Stomach smooth muscle (tissue), 2 donors: ENCODE measurements around the gene PRKCSH.
"Not testable (repeated sequence)": the region's sequence is repeated elsewhere in the genome, so short reads cannot be mapped to it uniquely, and the experiment has no call there.

Source experiments
- H3K27ac ChIP-seq: one replicate; pipeline ENCODE4 v1.7.0; 2013; ENCODE audit warnings: mild to moderate bottlenecking, low read length, inconsistent platforms
- H3K27me3 ChIP-seq, 2 donors: one replicate each; pipeline ENCODE4 v1.7.0; 2013; ENCODE audit warnings: low read length in 2 of 2; ENCODE audit not compliant: insufficient read depth in 2 of 2, control insufficient read depth in 1 of 2
- H3K36me3 ChIP-seq, 2 donors: one replicate each; pipeline ENCODE4 v1.7.0; 2013; ENCODE audit warnings: low read length in 2 of 2; ENCODE audit not compliant: control insufficient read depth in 2 of 2, insufficient read depth in 2 of 2
- H3K4me1 ChIP-seq: one replicate; pipeline ENCODE4 v1.7.0; 2013; ENCODE audit warnings: low read length; ENCODE audit not compliant: control insufficient read depth, insufficient read depth
- H3K4me3 ChIP-seq, 2 donors: one replicate each; pipeline ENCODE4 v1.7.0; 2013; ENCODE audit warnings: low read length in 2 of 2
- H3K9ac ChIP-seq, 2 donors: one replicate each; pipeline ENCODE4 v1.7.0; 2013; ENCODE audit warnings: low read length in 2 of 2, mild to moderate bottlenecking in 1 of 2
- H3K9me3 ChIP-seq, 2 donors: one replicate each; pipeline ENCODE4 v1.7.0; 2013; ENCODE audit warnings: low read length in 2 of 2; ENCODE audit not compliant: control insufficient read depth in 2 of 2
- donor health status: healthy.
- donor health status: Pancreatic carcinoma.

PRKCSH gene

DNA sequence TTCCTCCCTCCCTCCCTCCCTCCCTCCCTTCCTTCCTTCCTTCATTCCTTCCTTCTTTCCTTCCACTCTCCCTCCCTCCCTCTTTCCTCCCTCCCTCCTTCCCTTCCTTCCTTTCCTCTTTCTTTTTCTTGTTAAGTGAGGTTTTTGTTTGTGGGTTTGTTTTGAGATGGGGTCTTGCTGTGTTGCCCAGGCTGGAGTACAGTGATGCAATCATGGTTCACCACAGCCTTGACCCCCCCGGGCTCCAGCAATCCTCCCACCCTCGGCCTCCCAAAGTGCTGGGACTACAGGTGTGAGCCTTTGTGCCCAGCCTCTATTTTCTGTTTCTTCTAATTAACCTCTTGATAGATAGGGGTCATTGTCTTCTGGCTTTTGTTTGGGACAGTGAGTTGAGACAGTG lies 26.0 kb downstream of the PRKCSH start:
- H3K27ac ChIP-seq: no peak overlapping the region
- no peaks in the 10 kb centered on the region for H3K9me3 ChIP-seq
- no peak overlapping the region for H3K4me3 ChIP-seq
- no peaks in the 10 kb centered on the region for H3K4me1 ChIP-seq
- H3K27me3 ChIP-seq: peaks cover 5 to 14% of the 10 kb centered on the region in 2 donors
- no peak overlapping the region for H3K9ac ChIP-seq
- no peaks in the 10 kb centered on the region for H3K36me3 ChIP-seq

DNA sequence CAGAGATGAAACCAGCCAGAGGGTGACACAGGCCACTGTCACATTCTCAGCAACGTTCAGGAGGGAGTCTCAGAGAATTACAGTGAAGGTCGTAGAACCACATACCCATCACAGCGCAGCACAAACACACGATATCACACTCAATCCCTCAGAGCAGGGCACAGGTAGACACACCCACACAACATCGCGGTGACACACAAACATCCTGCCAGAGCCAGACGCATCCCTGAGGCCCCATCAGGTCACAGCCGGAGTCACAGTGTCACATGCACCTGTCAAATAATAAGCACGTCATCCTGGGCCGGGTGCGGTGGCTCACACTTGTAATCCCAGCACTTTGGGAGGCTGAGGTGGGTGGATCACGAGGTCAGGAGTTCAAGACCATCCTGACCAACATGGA lies 28.0 kb downstream of the PRKCSH start:
- Histone ChIP-seq H3K4me1 (no peaks in the 10 kb centered on the region), H3K27me3 (peaks cover 5 to 12% of the 10 kb centered on the region in 2 donors), H3K36me3 (no peaks in the 10 kb centered on the region), H3K27ac (no peak overlapping the region), H3K4me3 (no peak overlapping the region), H3K9ac (no peak overlapping the region), H3K9me3 (no peaks in the 10 kb centered on the region)

DNA sequence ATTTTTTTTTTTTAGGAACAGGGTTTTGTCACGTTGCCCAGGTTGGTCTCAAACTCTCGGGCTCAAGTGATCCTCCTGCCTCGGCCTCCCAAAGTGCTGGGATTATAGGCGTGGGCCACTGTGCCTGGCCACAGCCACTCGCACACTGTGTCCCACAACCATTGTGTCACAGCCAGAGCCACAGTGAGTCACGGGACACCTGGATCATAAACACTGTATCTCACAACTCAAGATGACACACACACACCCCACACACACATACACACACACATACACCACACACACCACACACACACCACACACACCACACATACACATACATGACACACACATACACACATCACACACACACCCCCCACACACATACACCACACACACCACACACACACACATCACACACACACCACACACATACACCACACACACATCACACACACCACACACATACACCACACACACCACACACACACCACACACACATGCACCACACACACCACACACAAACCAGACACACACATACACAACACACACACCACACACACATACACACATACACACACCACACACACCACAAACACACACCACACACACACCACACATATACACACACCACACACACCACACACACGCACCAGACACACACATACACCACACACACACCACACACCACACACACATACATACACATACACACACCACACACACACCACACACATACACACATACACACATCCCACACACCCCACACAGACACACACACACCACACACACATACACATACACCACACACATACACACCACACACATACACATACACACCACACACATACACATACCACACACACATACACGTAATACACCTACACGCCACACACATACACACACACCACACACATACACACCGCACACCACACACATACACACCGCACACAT lies 29.2 kb downstream of the PRKCSH start:
- H3K27ac ChIP-seq: no peak overlapping the region
- no peak overlapping the region for H3K9ac ChIP-seq
- H3K9me3 ChIP-seq: no peaks in the 10 kb centered on the region
- H3K4me3 ChIP-seq: no peak overlapping the region
- H3K4me1 ChIP-seq: no peaks in the 10 kb centered on the region
- H3K36me3 ChIP-seq: no peaks in the 10 kb centered on the region
- peaks cover 5 to 11% of the 10 kb centered on the region in 2 donors for H3K27me3 ChIP-seq

DNA sequence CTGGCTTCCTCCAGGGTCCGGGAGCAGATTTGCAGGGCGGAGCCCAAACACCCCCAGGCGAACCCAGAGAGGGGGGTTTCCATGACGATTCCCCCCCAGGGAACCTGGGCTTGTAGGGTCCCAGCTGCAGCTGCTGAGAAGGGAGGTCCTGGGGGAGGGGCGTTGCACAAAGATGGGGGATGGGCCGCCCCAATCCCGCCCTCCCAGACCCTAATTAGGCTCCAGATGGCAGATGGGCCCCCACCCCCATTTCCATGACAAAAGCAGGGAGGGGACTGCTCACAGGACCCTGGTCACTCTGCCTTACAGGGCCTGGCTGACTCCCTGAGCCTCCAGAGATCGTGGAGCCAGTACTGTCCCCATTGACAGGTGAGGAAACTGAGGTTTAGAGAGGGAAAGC lies 30.2 kb downstream of the PRKCSH start:
- Histone ChIP-seq H3K27me3 (peaks cover 0 to 6% of the 10 kb centered on the region in 2 donors), H3K27ac (no peak overlapping the region), H3K4me1 (no peaks in the 10 kb centered on the region), H3K9ac (no peak overlapping the region), H3K4me3 (no peak overlapping the region), H3K36me3 (no peaks in the 10 kb centered on the region), H3K9me3 (no peaks in the 10 kb centered on the region)

DNA sequence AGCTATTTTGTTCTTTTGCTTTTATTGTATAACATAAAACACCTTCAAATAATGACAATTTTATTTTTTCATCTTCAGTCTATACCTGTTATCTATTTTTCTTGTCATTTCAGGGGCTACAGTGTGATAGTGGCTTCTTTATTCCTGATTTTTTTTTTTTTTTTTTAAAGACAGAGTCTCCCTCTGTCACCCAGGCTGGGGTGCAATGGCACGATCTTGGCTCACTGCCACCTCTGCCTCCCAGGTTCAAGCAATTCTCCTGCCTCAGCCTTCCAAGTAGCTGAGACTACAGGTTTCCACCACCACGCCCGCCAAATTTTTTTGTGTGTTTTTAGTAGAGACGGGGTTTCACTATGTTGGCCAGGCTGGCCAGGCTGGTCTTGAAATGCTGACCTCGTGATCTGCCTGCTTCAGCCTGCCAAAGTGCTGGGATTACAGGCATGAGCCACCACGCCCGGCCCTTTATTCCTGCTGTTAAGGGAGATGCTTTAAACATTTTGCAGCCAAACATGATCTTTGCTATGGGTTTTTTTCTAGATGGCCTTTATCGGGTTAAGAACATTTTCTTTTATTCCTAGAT lies 32.9 kb downstream of the PRKCSH start:
- not testable (repeated sequence) for H3K27ac ChIP-seq, H3K4me1 ChIP-seq, H3K36me3 ChIP-seq

DNA sequence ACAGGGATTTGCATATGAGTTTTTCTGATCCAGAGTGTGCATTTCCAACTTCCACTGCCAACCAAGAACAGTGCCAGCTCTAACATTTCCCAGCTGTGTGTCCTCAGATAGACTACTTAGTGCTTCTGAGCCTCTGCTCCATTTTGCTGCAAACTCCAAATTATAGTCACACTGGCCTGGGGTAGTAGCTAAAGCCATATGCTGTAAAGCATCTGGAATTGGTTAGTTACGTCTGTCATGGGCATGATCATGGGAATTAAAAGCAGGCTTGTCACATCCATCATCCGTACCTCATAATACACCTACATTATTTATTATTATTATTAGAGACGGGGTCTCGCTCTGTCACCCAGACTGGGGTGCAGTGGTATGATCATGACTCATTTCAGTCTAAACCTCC lies 38.3 kb downstream of the PRKCSH start:
- H3K9ac ChIP-seq: no peak overlapping the region
- H3K4me1 ChIP-seq: no peaks in the 10 kb centered on the region
- peaks cover 0 to 2% of the 10 kb centered on the region in 2 donors for H3K27me3 ChIP-seq
- no peak overlapping the region for H3K27ac ChIP-seq
- H3K9me3 ChIP-seq: no peaks in the 10 kb centered on the region
- no peak overlapping the region for H3K4me3 ChIP-seq
- H3K36me3 ChIP-seq: no peaks in the 10 kb centered on the region

More for the DNA sequence above, 32.9 kb downstream of the PRKCSH start:
- not testable (repeated sequence) for H3K9ac ChIP-seq, H3K27me3 ChIP-seq, H3K9me3 ChIP-seq, H3K4me3 ChIP-seq

DNA sequence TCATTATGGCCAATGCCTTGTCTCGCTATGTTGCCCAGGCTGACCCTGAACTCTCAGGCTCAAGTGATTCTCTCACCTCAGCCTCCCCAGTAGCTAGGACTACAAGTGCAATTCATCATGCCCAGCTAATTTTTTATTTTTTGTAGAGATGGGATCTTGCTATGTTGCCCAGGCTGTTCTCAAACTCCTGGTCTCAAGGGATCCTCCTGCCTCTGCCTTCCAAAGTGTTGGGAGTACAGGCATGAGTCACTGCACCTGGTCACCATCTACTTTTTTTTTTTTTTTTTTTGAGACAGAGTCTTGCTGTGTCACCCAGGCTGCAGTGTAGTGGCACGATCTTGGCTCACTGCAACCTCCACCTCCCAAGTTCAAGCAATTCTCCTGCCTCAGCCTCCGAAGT lies 39.9 kb downstream of the PRKCSH start:
- H3K36me3 ChIP-seq, H3K4me1 ChIP-seq, H3K4me3 ChIP-seq, H3K9me3 ChIP-seq, H3K27ac ChIP-seq, H3K9ac ChIP-seq: not testable (repeated sequence)
- peaks cover 2 to 11% of the 10 kb centered on the region in 2 donors for H3K27me3 ChIP-seq

DNA sequence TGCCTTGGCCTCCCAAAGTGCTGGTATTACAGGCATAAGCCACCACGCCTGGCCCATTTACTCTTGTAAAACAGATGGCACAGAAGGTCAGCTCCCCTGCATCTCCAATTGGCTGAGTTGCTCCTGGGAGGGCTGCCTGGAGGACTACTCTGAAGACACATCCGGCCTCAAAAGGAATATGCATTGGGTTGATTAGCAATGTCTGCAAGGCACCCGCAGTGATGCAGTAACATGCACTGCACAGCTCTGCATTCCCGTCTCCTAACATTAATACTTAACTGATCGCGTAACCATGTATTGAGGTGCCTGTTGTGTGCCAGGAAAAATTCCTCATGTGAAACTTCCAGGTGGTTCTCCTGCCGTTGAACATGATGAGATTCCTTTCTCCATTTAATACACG lies 40.4 kb downstream of the PRKCSH start:
- no peak overlapping the region for H3K4me3 ChIP-seq
- peaks cover 10% of the 10 kb centered on the region for H3K4me1 ChIP-seq
- no peaks in the 10 kb centered on the region for H3K36me3 ChIP-seq
- H3K9me3 ChIP-seq: no peaks in the 10 kb centered on the region
- no peak overlapping the region for H3K27ac ChIP-seq
- no peak overlapping the region for H3K9ac ChIP-seq
- H3K27me3 ChIP-seq: peaks cover 2 to 16% of the 10 kb centered on the region in 2 donors

DNA sequence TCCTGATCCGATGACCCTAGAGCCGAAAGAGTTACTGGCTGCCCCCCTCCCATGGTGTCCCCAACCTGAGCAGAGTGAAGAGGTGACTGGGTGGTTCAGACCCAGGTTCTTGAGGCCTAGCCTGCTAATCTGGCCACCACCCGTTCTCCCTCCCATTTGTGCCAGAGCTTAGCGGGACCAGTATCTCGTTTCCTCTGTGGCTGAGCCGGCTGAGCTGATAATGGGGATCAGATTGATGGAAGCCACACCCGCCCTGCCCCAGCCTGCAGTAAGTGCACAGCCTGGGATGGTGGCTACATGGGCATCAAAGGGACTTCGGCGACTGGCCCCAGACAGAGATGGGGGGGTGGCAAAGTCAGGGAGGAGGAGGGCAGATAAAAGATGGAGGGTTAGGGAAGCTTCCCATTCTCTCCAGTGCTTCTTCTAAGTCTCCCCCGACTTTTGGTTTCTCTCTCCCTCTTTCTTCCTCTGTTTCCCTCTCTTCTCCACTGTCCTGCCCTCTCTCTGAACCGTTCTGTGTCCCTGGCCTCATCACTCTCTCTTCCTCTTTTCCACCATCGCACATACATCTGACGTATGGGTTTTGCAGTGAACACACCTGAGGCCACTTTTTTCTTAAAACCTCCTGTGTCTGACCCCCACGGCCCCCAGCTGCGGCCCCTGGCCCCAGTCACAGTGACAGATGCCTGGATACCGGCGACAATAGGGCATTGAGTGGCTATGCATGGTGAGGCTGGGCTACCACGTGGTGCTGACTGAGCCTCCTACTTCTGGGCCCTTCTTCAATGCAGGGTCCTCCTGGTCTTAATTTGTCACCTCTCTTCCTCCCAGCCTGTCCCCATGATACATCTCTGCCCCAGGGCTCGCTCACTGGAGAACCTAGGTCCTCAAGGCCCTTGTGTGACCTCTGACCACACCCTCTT lies 43.0 kb downstream of the PRKCSH start:
- Histone ChIP-seq H3K4me1 (peaks cover 25% of the 10 kb centered on the region), H3K27me3 (peaks cover 21 to 42% of the 10 kb centered on the region in 2 donors), H3K36me3 (no peaks in the 10 kb centered on the region), H3K4me3 (no peak overlapping the region), H3K9ac (no peak overlapping the region), H3K27ac (no peak overlapping the region), H3K9me3 (no peaks in the 10 kb centered on the region)

DNA sequence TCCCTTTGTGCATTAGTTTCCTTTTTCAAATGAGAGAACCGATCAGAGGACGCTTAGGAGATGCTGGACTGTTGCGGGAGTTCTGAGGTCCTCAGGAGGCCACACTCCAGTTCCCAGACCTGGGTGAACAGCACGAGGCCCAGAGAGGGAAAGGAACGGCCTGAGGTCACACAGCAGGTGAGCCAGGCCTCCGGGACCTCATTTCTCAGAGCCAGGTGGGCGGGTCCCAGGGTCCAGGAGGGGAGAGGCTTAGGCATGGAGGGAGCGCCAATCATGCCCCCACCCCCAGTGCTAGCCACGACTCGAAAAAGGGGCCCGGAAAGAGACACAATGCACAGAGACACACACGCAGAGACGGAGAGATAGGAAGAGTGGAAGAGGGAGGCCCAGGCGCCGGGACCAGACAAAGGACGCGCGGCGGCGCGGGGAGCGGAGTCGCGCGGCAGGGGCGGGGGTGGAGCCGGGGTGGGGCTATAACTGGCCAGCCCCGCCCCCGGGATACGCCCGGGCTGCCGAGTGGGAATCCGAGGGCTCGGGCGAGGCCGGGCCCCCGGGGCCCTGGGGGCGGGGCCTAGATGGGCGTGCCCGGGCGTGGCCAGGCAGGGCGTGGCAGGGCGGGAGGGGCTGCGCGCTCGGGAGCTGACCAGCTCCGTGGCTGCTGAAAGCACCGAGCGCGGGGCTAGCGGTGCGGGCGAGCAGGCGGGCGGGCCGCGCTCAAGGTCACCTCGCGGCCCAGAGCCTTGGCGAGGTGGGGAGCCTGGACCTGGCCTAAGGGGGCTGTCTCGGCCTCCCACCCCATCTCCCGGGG lies 43.9 kb downstream of the PRKCSH start:
- Histone ChIP-seq H3K9ac (no peak overlapping the region), H3K9me3 (no peaks in the 10 kb centered on the region), H3K4me1 (peaks cover 25% of the 10 kb centered on the region), H3K27me3 (peaks cover 25 to 50% of the 10 kb centered on the region in 2 donors), H3K27ac (no peak overlapping the region), H3K4me3 (no peak overlapping the region), H3K36me3 (peaks cover 0 to 4% of the 10 kb centered on the region in 2 donors)
